H7 (cell line): Measurements from ENCODE around the gene RBM19. TPM values are rescaled to one million over a fixed set of nuclear protein-coding genes. Genes with fewer than 3 reads are reported as not detected.

ENCODE experiments used
- DNase-seq: peaks from one replicate; pipeline ENCODE4 v3.0.0; 2012
- H3K27me3 ChIP-seq: 2 replicates; pipeline ENCODE4 v1.6.0; 2011; ENCODE audit warnings: mild to moderate bottlenecking, low read length; ENCODE audit not compliant: control insufficient read depth, insufficient read depth
- H3K36me3 ChIP-seq: replicated peaks from 2 replicates; pipeline ENCODE4 v1.5.1; 2011; ENCODE audit warnings: low read length; ENCODE audit not compliant: control insufficient read depth, insufficient read depth
- H3K4me3 ChIP-seq: 2 replicates; pipeline ENCODE4 v1.5.1; 2011; ENCODE audit warnings: low read depth, mild to moderate bottlenecking, control low read depth, low read length, moderate library complexity; ENCODE audit not compliant: insufficient read depth
- total RNA-seq: library from RNA; depleted of rRNA; stranded (reverse); fragments of >200 nt; shearing (Covaris generic); gene quantifications from 2 replicates; pipeline ENCODE4 v1.2.3, GENCODE V29; 2014

Gene RBM19
- total RNA-seq, 1 experiment from 2014 or later = 36.1 TPM

- no peak for DNase-seq
- Histone ChIP-seq H3K36me3 (no peaks in the 10 kb centered on the region; the same call in 1 of the 2 replicates), H3K4me3 (no peak overlapping the region), H3K27me3 (no peaks in the 10 kb centered on the region)
Observed at GRCh38 chr12:113854385-113855142, 111.6 kb downstream of the RBM19 start.

- no peak overlapping the region for H3K4me3 ChIP-seq
- no peaks in the 10 kb centered on the region; the same call in 1 of the 2 replicates for H3K36me3 ChIP-seq
- H3K27me3 ChIP-seq = no peaks in the 10 kb centered on the region
- DNase-seq = peak; percentile 74
Observed at GRCh38 chr12:113853491-113853890, 112.6 kb downstream of the RBM19 start.

- no peak for DNase-seq
- no peaks in the 10 kb centered on the region for H3K27me3 ChIP-seq
- no peak overlapping the region for H3K4me3 ChIP-seq
- no peaks in the 10 kb centered on the region; the same call in 1 of the 2 replicates for H3K36me3 ChIP-seq
Observed at GRCh38 chr12:113852695-113853490, 113.2 kb downstream of the RBM19 start.

- Histone ChIP-seq H3K27me3 (no peaks in the 10 kb centered on the region), H3K4me3 (no peak overlapping the region), H3K36me3 (no peaks in the 10 kb centered on the region; the same call in 1 of the 2 replicates)
- DNase-seq = no peak
Observed at GRCh38 chr12:113852264-113852663, 113.9 kb downstream of the RBM19 start.

- DNase-seq = no peak
- Histone ChIP-seq H3K4me3 (no peak overlapping the region), H3K27me3 (no peaks in the 10 kb centered on the region), H3K36me3 (no peaks in the 10 kb centered on the region; the same call in 1 of the 2 replicates)
Observed at GRCh38 chr12:113850309-113851056, 115.6 kb downstream of the RBM19 start.

- Histone ChIP-seq H3K4me3 (no peak overlapping the region), H3K36me3 (no peaks in the 10 kb centered on the region; the same call in 1 of the 2 replicates), H3K27me3 (no peaks in the 10 kb centered on the region)
- no peak for DNase-seq
Observed at GRCh38 chr12:113847856-113848255, 118.3 kb downstream of the RBM19 start.

GRCh38 chr12:113846883-113847755, 119.0 kb downstream of the RBM19 start:
- no peaks in the 10 kb centered on the region; the same call in 1 of the 2 replicates for H3K36me3 ChIP-seq
- DNase-seq = no peak
- H3K4me3 ChIP-seq = no peak overlapping the region

GRCh38 chr12:113845900-113846674, 120.0 kb downstream of the RBM19 start:
- no peak for DNase-seq
- H3K4me3 ChIP-seq = no peak overlapping the region
- no peaks in the 10 kb centered on the region; the same call in 1 of the 2 replicates for H3K36me3 ChIP-seq
- H3K27me3 ChIP-seq = no peaks in the 10 kb centered on the region

More at GRCh38 chr12:113846883-113847755, 119.0 kb downstream of the RBM19 start:
- H3K27me3 ChIP-seq = no peaks in the 10 kb centered on the region

GRCh38 chr12:113844495-113845210, 121.5 kb downstream of the RBM19 start:
- Histone ChIP-seq H3K36me3 (no peaks in the 10 kb centered on the region; the same call in 1 of the 2 replicates), H3K4me3 (no peak overlapping the region), H3K27me3 (no peaks in the 10 kb centered on the region)
- no peak for DNase-seq

GRCh38 chr12:113842699-113843098, 123.4 kb downstream of the RBM19 start:
- no peak overlapping the region for H3K4me3 ChIP-seq
- H3K36me3 ChIP-seq = no peaks in the 10 kb centered on the region; the same call in 1 of the 2 replicates
- DNase-seq = no peak
- no peaks in the 10 kb centered on the region for H3K27me3 ChIP-seq

- no peak overlapping the region for H3K4me3 ChIP-seq
- DNase-seq = no peak
- H3K36me3 ChIP-seq = no peaks in the 10 kb centered on the region; the same call in 1 of the 2 replicates
- no peaks in the 10 kb centered on the region for H3K27me3 ChIP-seq
Observed at GRCh38 chr12:113841786-113842185, 124.3 kb downstream of the RBM19 start.

GRCh38 chr12:113840401-113841042, 125.6 kb downstream of the RBM19 start:
- Histone ChIP-seq H3K36me3 (no peaks in the 10 kb centered on the region; the same call in 1 of the 2 replicates), H3K27me3 (no peaks in the 10 kb centered on the region), H3K4me3 (no peak overlapping the region)
- DNase-seq = no peak
